B cell (primary cell): ENCODE data around the gene FBXO10. TPM values are rescaled to one million over a fixed set of nuclear protein-coding genes. Genes with fewer than 3 reads are reported as not detected.
"Not testable (repeated sequence)": the region's sequence is repeated elsewhere in the genome, so short reads cannot be mapped to it uniquely, and the experiment has no call there.

Experiments used
- ATAC-seq: fragments of 200-7000 bp; cut with Tn5 transposase; one replicate; pipeline ENCODE4 v1.10.0; 2021; ENCODE audit warnings: low read depth, mild to moderate bottlenecking, moderate number of reproducible peaks, moderate library complexity
- CTCF ChIA-PET: fragments of 350-600 bp; sonication (Branson Sonifier 250); formaldehyde crosslinking; loops from one replicate; lab custom pipeline; 2021; ENCODE audit warnings: antibody characterized with exemption, inconsistent platforms; lab: Charles Lee
- POLR2A ChIA-PET: fragments of 350-600 bp; sonication (Branson Sonifier 250); formaldehyde crosslinking; loops from one replicate; lab custom pipeline; 2021; ENCODE audit warnings: antibody characterized with exemption; lab: Charles Lee
- DNase-seq: peaks from one replicate; pipeline ENCODE4 v3.0.0; 2013
- H2AFZ ChIP-seq: 2 replicates; pipeline ENCODE4 v1.6.1; 2012; ENCODE audit warnings: mild to moderate bottlenecking, low read depth, low read length; ENCODE audit not compliant: insufficient read depth, poor library complexity, severe bottlenecking
- H3K27ac ChIP-seq, 2 donors: 1 replicate in 1 of 2; 2 replicates in 1 of 2; pipeline ENCODE4 v1.5.1; 2012 to 2013; ENCODE audit warnings: low read length in 2 of 2, mild to moderate bottlenecking in 2 of 2, moderate library complexity in 1 of 2
- H3K27me3 ChIP-seq, 4 experiments: fragments of 200-600 bp in 1 of 4; sonication (generic) in 1 of 4; replicated peaks in 1 of 4; 1 replicate in 2 of 4; 2 replicates in 2 of 4; pipeline versions ENCODE4 v1.6.1 to v1.7.0; 2013 to 2016; ENCODE audit warnings: low read length in 3 of 4, mild to moderate bottlenecking in 2 of 4, mixed read lengths in 1 of 4, moderate library complexity in 1 of 4; ENCODE audit not compliant: insufficient read depth in 4 of 4, control insufficient read depth in 3 of 4; ENCODE audit errors: control extremely low read depth in 1 of 4
- H3K36me3 ChIP-seq, 2 experiments: replicated peaks in 1 of 2; 1 replicate in 1 of 2; 2 replicates in 1 of 2; pipeline versions ENCODE4 v1.6.1 to v1.7.1; 2013; ENCODE audit warnings: low read length in 1 of 2; ENCODE audit not compliant: insufficient read depth in 2 of 2, control insufficient read depth in 1 of 2; ENCODE audit errors: control extremely low read depth in 1 of 2, extremely low read depth in 1 of 2
- H3K4me1 ChIP-seq, 2 donors: fragments of 200-600 bp in 1 of 2; sonication (generic) in 1 of 2; 1 replicate in 1 of 2; 2 replicates in 1 of 2; pipeline versions ENCODE4 v1.5.1 to v1.6.1; 2013 to 2017; ENCODE audit warnings: low read length in 2 of 2; ENCODE audit not compliant: control insufficient read depth in 2 of 2, insufficient read depth in 2 of 2
- H3K4me2 ChIP-seq: replicated peaks from 2 replicates; pipeline ENCODE3; 2012; ENCODE audit warnings: mild to moderate bottlenecking, low read depth, low read length; ENCODE audit not compliant: poor library complexity, severe bottlenecking
- H3K4me3 ChIP-seq, 5 experiments: fragments of 200-600 bp in 1 of 5; sonication (generic) in 1 of 5; 1 replicate in 3 of 5; 2 replicates in 2 of 5; pipeline versions ENCODE4 v1.5.1 to v1.7.0; 2011 to 2016; ENCODE audit warnings: low read length in 4 of 5, mild to moderate bottlenecking in 4 of 5, low read depth in 2 of 5, control low read depth in 1 of 5, moderate library complexity in 1 of 5; ENCODE audit not compliant: insufficient read depth in 1 of 5; ENCODE audit errors: control extremely low read depth in 1 of 5, extremely low read depth in 1 of 5
- H3K79me2 ChIP-seq: fragments of 200-600 bp; sonication (generic); one replicate; pipeline ENCODE4 v1.6.0; 2016; ENCODE audit warnings: low read length; ENCODE audit not compliant: control insufficient read depth, insufficient read depth
- H3K9ac ChIP-seq: fragments of 200-600 bp; sonication (generic); 2 replicates; pipeline ENCODE4 v1.6.1; 2017; ENCODE audit warnings: mild to moderate bottlenecking, low read length, moderate library complexity
- H3K9me3 ChIP-seq, 3 donors: one replicate each; pipeline versions ENCODE4 v1.6.1 to v1.7.1; 2013; ENCODE audit warnings: low read length in 2 of 3; ENCODE audit not compliant: control insufficient read depth in 2 of 3, insufficient read depth in 1 of 3; ENCODE audit errors: control extremely low read depth in 1 of 3
- H4K20me1 ChIP-seq: 2 replicates; pipeline ENCODE4 v1.6.0; 2012; ENCODE audit warnings: mild to moderate bottlenecking, low read length; ENCODE audit not compliant: insufficient read depth, control insufficient read depth, poor library complexity, severe bottlenecking
- H3K27ac Mint-ChIP-seq: one replicate; pipeline ENCODE4 v1.8.0; 2021; ENCODE audit warnings: mixed read lengths
- H3K27me3 Mint-ChIP-seq: one replicate; pipeline ENCODE4 v1.8.0; 2021; ENCODE audit warnings: mixed read lengths
- H3K4me1 Mint-ChIP-seq: one replicate; pipeline ENCODE4 v1.8.0; 2021; ENCODE audit warnings: mixed read lengths
- H3K4me3 Mint-ChIP-seq: one replicate; pipeline ENCODE4 v1.8.0; 2021; ENCODE audit warnings: mixed read lengths
- H3K9me3 Mint-ChIP-seq: one replicate; pipeline ENCODE4 v1.8.0; 2022; ENCODE audit warnings: mixed read lengths; ENCODE audit not compliant: insufficient read depth
- CTCF ChIP-seq: fragments of 200-600 bp; IDR thresholded peaks from one replicate; pipeline ENCODE4 v1.8.0; 2022; ENCODE audit warnings: antibody characterized with exemption, mild to moderate bottlenecking
- EZH2 ChIP-seq: IDR thresholded peaks from 2 replicates; pipeline ENCODE4 v1.6.1; 2012; ENCODE audit warnings: borderline replicate concordance, low read depth, mild to moderate bottlenecking, moderate library complexity, low read length; ENCODE audit not compliant: insufficient read depth, poor library complexity, severe bottlenecking
- WGBS: methylation state at CpG from one replicate; pipeline ENCODE4 v1.1.5; 2013; ENCODE audit warnings: missing lambda C conversion rate; ENCODE audit not compliant: insufficient coverage; 5-methylcytosine and 5-hydroxymethylcytosine counted together
- intact Hi-C: fragments of 100-400 bp; cut with micrococcal nuclease; formaldehyde crosslinking; loops from one replicate; pipeline ENCODE4 v1.10.0; 2022
- polyA plus RNA-seq: library from polyadenylated mRNA; depleted of rRNA; stranded (reverse); fragments of >200 nt; gene quantifications from 2 replicates; pipeline ENCODE4 v1.2.3, GENCODE V29; 2012
- total RNA-seq, 2 donors: library from RNA; stranded (reverse); fragments of 120-200 nt in 1 of 2; gene quantifications; 1 replicate in 1 of 2; 2 replicates in 1 of 2; pipeline versions ENCODE4 v1.2.3 to v1.2.4, GENCODE V29; 2013 to 2022

Gene FBXO10
- total and polyA plus RNA-seq, 2 donors (not counting 1 experiment from before 2014, with no cell fraction given): 18.6 to 67.3 TPM

DNA sequence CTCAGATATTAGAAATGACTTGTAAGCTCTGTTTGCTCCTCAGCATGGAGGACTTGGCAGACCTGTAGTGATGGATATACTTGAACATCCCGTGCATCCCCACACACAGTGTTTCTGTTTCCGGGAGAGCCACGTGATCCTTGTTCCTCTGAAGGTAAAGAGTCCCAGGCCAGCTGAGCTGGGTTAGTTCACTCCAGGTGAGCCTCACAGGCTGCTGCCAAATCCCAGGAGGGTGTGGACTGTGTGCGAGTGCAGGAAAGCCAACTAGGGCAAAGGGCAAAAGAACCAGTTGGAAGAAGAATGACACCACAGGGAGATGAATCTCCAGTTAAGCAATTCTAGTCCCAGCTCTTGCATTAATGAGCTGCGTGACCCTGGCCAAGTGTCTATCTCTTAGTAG lies 26.6 kb upstream of the FBXO10 start:
- no peak overlapping the region for H3K27ac ChIP-seq
- no peak overlapping the region for H3K4me3 Mint-ChIP-seq
- no peaks in the 10 kb centered on the region for H3K9me3 Mint-ChIP-seq
- 90% methylated on average over 3 of the region's 5 CpGs for WGBS
- no peak overlapping the region for H3K4me3 ChIP-seq
- H3K9ac ChIP-seq: no peak overlapping the region
- H3K27ac Mint-ChIP-seq: no peak overlapping the region
- H3K4me1 Mint-ChIP-seq: no peaks in the 10 kb centered on the region
- intact Hi-C loops: no loop called here
- DNase-seq: no peak
- H3K27me3 Mint-ChIP-seq: peaks cover 41% of the 10 kb centered on the region
- H2AFZ ChIP-seq: no peak overlapping the region
- CTCF ChIA-PET: no interaction called here
- no peak for ATAC-seq
- no peaks in the 10 kb centered on the region for H3K36me3 ChIP-seq
- H3K79me2 ChIP-seq: no peaks in the 10 kb centered on the region
- H3K9me3 ChIP-seq: no peaks in the 10 kb centered on the region
- POLR2A ChIA-PET: no interaction called here
- H4K20me1 ChIP-seq: no peaks in the 10 kb centered on the region
- no peak for TF ChIP-seq EZH2
- no peak for TF ChIP-seq CTCF
- H3K4me2 ChIP-seq: no peak overlapping the region
- no peaks in the 10 kb centered on the region for H3K4me1 ChIP-seq
- H3K27me3 ChIP-seq: peaks cover 0 to 15% (median 6%) of the 10 kb centered on the region in 4 experiments

GRCh38 chr9:37602061-37602460 lies 25.9 kb upstream of the FBXO10 start:
- not testable (repeated sequence) for H3K9me3 ChIP-seq
- no CpG with 5 or more reads among the region's 4 CpGs for WGBS

More at GRCh38 chr9:37602061-37602460, 25.9 kb upstream of the FBXO10 start:
- H3K27me3 Mint-ChIP-seq: peaks cover 39% of the 10 kb centered on the region
- H3K4me1 Mint-ChIP-seq, H3K9me3 Mint-ChIP-seq, ATAC-seq, POLR2A ChIA-PET, H3K36me3 ChIP-seq, H3K9ac ChIP-seq, CTCF ChIA-PET, H3K27ac Mint-ChIP-seq, H3K4me1 ChIP-seq, H3K79me2 ChIP-seq, H3K4me3 ChIP-seq, DNase-seq, H3K27ac ChIP-seq, H2AFZ ChIP-seq, intact Hi-C loops, H4K20me1 ChIP-seq, H3K4me2 ChIP-seq, H3K4me3 Mint-ChIP-seq: not testable (repeated sequence)
- H3K27me3 ChIP-seq: peaks cover 0 to 15% (median 7%) of the 10 kb centered on the region in 4 experiments
